OCI-LY7 (cell line): ENCODE results near the gene SUPT4H1.

Experiments
- CTCF ChIP-seq: fragments of 200-600 bp; sonication (generic); conservative IDR thresholded peaks from 2 replicates; pipeline ENCODE4 v1.5.1; 2014; ENCODE audit warnings: mild to moderate bottlenecking, antibody characterized with exemption, low read length, moderate library complexity, mixed read lengths
- EZH2phosphoT487 ChIP-seq: fragments of 200-600 bp; sonication (generic); IDR thresholded peaks from 2 replicates; pipeline ENCODE4 v1.6.1; 2018; ENCODE audit warnings: low read depth, borderline replicate concordance, mild to moderate bottlenecking, mixed run types, antibody characterized with exemption, low read length, moderate library complexity, mixed read lengths

- TF ChIP-seq CTCF = no peak
- no peak for TF ChIP-seq EZH2phosphoT487
Observed at GRCh38 chr17:58341861-58342475, 10.0 kb downstream of the SUPT4H1 start.
